GM12865 (cell line): Measurements from ENCODE around the gene SLC52A1.
A peak's percentile ranks its signal among the peaks of the same experiment; 100 is the strongest.

Source experiments
- DNase-seq: peaks from one replicate; pipeline ENCODE4 v3.0.0; 2010; ENCODE audit warnings: low read depth
- H3K4me3 ChIP-seq: 2 replicates; pipeline ENCODE4 v1.5.1; 2011; ENCODE audit warnings: mild to moderate bottlenecking, low read depth, low read length, control low read depth
- CTCF ChIP-seq: IDR thresholded peaks from 2 replicates; pipeline ENCODE4 v1.5.1; 2011; ENCODE audit warnings: low read length, control low read depth, low read depth, inconsistent platforms; ENCODE audit not compliant: insufficient read depth; ENCODE audit errors: missing control alignments

SLC52A1 gene

GRCh38 chr17:5000237-5000639, 35.0 kb downstream of the SLC52A1 start:
- no peak for DNase-seq
- TF ChIP-seq CTCF: no peak

GRCh38 chr17:4999430-5000093, 35.7 kb downstream of the SLC52A1 start:
- no peak for TF ChIP-seq CTCF
- no peak for DNase-seq
- peak overlapping the region; percentile 88 for H3K4me3 ChIP-seq

More at GRCh38 chr17:5000237-5000639, 35.0 kb downstream of the SLC52A1 start:
- no peak overlapping the region for H3K4me3 ChIP-seq

- no peak for TF ChIP-seq CTCF
- peak overlapping the region; percentile 88 for H3K4me3 ChIP-seq
- DNase-seq: peak; percentile 56
These were observed 36.3 kb downstream of the SLC52A1 start for GRCh38 chr17:4998732-4999429.

GRCh38 chr17:4998027-4998731, 37.0 kb downstream of the SLC52A1 start:
- H3K4me3 ChIP-seq: peak overlapping the region; percentile 88
- no peak for TF ChIP-seq CTCF
- DNase-seq: no peak

GRCh38 chr17:4997302-4998026, 37.8 kb downstream of the SLC52A1 start, which contains the start of the genes INCA1 and KIF1C:
INCA1 (minus strand) TSS chr17:4997522; CDS start chr17:4994437, 3,085 bp downstream.
KIF1C (plus strand) TSS chr17:4997950; CDS start chr17:5000247, 2,297 bp downstream.
- no peak for TF ChIP-seq CTCF
- peak within 1 kb of the TSS; percentile 88 for H3K4me3 ChIP-seq
- peak; percentile 95 for DNase-seq

- no peak for TF ChIP-seq CTCF
- no peak overlapping the region for H3K4me3 ChIP-seq
- DNase-seq: no peak
These were observed 41.1 kb downstream of the SLC52A1 start for GRCh38 chr17:4994081-4994595.
